Type B pancreatic cell (in vitro differentiated cells): Measurements from ENCODE around the gene ARHGEF1. TPM values are rescaled to one million over a fixed set of nuclear protein-coding genes. Genes with fewer than 3 reads are reported as not detected.

Experiments
- DNase-seq: peaks from one replicate; pipeline ENCODE4 v3.0.0; 2021; ENCODE audit warnings: mixed read lengths; ENCODE audit not compliant: unreplicated experiment; ENCODE audit errors: extremely low spot score
- H3K27ac Mint-ChIP-seq: 2 replicates; pipeline ENCODE4 v1.8.0; 2021; ENCODE audit warnings: mild to moderate bottlenecking, mixed read lengths
- H3K27me3 Mint-ChIP-seq: 2 replicates; pipeline ENCODE4 v1.8.0; 2021; ENCODE audit warnings: mixed read lengths
- H3K36me3 Mint-ChIP-seq: 2 replicates; pipeline ENCODE4 v1.8.0; 2021; ENCODE audit warnings: mixed read lengths
- H3K4me1 Mint-ChIP-seq: one replicate; pipeline ENCODE4 v1.8.0; 2021; ENCODE audit warnings: mixed read lengths; ENCODE audit not compliant: unreplicated experiment
- H3K4me3 Mint-ChIP-seq: 2 replicates; pipeline ENCODE4 v1.8.0; 2021; ENCODE audit warnings: mild to moderate bottlenecking, mixed read lengths
- H3K9me3 Mint-ChIP-seq: 2 replicates; pipeline ENCODE4 v1.8.0; 2021; ENCODE audit warnings: mixed read lengths
- total RNA-seq: library from RNA; stranded (reverse); gene quantifications from 2 replicates; pipeline ENCODE4 v1.2.1, GENCODE V29; 2021; ENCODE audit warnings: low replicate concordance
- TF ChIP-seq, protein P1 (sequence below): fragments of 200-600 bp; sonication (generic); conservative IDR thresholded peaks from 2 replicates; pipeline ENCODE4 v1.5.0; 2021; ENCODE audit warnings: antibody characterized with exemption, mild to moderate bottlenecking

Gene ARHGEF1
- total RNA-seq, 1 donor from 2014 or later, result 58.9 TPM

DNA sequence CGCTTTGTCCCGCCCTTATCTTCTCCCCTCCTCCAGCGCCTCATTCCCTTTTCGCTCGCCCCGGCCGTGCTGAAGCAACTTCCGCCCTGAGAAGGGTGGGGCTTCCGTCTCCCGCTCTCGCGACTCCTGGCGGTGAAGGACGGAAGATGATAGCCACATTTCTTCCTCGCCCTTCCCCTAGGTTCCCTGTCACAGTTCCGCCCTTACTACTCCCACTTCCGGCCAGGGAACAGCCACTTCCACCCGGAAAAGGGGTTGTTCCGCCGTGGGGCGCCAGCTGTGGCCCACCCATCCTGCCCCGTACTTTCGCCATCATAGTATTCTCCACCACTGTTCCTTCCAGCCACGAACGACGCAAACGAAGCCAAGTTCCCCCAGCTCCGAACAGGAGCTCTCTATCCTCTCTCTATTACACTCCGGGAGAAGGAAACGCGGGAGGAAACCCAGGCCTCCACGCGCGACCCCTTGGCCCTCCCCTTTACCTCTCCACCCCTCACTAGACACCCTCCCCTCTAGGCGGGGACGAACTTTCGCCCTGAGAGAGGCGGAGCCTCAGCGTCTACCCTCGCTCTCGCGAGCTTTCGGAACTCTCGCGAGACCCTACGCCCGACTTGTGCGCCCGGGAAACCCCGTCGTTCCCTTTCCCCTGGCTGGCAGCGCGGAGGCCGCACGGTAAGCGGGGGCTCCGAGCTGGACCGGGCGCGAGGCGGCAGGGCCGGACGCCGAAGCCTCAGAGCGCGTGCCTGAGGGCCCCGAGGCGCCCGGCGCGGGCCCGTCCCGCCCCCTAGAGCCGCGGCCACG lies 23.2 kb upstream of the ARHGEF1 start, which contains the start of gene RPS19:
TSS of gene RPS19 (plus strand) at position 638 of the 801 bp plus-strand sequence. CDS start 520 bp downstream, outside the sequence.
- Mint-ChIP-seq H3K4me1 (peaks cover 24% of the 10 kb centered on the region), H3K4me3 (peak within 1 kb of the TSS; percentile 95), H3K36me3 (peaks cover 36% of the 10 kb centered on the region), H3K9me3 (no peaks in the 10 kb centered on the region), H3K27me3 (peaks cover 20% of the 10 kb centered on the region), H3K27ac (peak within 1 kb of the TSS; percentile 99)
- DNase-seq, result peak; percentile 99
- TF ChIP-seq, protein P1, sequence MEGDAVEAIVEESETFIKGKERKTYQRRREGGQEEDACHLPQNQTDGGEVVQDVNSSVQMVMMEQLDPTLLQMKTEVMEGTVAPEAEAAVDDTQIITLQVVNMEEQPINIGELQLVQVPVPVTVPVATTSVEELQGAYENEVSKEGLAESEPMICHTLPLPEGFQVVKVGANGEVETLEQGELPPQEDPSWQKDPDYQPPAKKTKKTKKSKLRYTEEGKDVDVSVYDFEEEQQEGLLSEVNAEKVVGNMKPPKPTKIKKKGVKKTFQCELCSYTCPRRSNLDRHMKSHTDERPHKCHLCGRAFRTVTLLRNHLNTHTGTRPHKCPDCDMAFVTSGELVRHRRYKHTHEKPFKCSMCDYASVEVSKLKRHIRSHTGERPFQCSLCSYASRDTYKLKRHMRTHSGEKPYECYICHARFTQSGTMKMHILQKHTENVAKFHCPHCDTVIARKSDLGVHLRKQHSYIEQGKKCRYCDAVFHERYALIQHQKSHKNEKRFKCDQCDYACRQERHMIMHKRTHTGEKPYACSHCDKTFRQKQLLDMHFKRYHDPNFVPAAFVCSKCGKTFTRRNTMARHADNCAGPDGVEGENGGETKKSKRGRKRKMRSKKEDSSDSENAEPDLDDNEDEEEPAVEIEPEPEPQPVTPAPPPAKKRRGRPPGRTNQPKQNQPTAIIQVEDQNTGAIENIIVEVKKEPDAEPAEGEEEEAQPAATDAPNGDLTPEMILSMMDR, result peak; percentile 81

DNA sequence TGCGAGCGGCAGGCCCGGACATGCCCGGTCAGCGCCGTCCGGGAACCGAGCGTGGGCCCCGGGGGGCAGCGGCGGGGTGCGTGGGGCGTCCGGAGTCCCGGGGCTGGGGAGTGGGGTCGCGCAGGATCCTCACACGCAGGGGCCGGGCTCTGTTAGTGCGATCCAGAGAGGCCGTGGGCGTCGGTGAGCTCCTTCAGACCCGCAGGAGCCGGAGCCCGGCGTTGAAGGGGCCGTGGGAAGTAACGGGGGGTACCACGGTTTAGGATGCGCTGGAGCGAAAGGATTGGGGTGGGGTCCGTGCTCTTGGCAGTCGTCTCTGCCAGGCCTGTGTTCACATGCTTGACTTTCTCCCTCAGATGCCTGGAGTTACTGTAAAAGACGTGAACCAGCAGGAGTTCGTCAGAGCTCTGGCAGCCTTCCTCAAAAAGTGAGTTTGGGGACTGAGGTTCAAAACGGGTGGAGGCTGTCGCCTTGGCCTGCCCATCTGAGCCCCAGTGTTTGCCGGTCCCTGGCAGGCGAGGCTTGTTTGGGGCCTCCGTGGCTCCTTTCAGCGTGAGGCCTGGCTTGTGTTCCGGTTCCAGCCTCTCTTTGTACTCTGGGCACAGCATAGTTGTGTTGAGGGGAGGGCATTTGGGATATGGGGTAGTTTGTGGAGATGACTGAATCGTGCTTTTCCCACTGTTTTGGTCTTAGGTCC lies 22.4 kb upstream of the ARHGEF1 start:
- no peak for DNase-seq
- Mint-ChIP-seq H3K27ac (peak overlapping the region; percentile 91), H3K36me3 (peaks cover 36% of the 10 kb centered on the region), H3K4me1 (peaks cover 24% of the 10 kb centered on the region), H3K4me3 (peak overlapping the region; percentile 95), H3K9me3 (no peaks in the 10 kb centered on the region), H3K27me3 (peaks cover 13% of the 10 kb centered on the region)
- TF ChIP-seq, protein P1, result no peak

DNA sequence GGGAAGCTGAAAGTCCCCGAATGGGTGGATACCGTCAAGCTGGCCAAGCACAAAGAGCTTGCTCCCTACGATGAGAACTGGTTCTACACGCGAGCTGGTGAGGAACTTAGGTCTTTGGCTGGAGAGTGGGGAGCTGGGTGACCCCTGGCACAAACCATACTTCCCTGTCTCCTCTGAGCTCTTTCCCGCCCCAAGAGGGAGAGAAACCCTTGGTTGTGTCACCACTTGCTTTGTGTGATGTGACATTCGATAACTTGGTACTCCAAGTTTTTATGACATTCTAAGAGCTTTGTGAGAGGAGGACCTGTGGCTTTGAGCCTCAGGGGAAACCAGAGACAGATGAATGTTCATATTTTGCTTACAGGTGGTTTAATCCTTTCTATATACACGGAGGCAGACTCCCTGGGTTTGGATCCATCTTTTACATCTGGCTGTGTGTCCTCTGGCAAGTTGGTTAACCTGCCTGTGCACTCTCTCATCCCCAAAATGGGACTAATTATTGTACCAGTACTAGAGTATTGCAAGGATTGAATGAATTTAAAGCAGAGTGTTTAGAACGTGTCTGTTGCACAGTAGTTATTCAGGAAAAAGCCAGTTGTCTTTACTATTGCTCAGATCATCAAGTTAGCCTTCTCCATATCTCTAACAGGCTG lies 21.7 kb upstream of the ARHGEF1 start:
- Mint-ChIP-seq H3K27me3 (peaks cover 8% of the 10 kb centered on the region), H3K36me3 (peaks cover 36% of the 10 kb centered on the region), H3K4me1 (peaks cover 24% of the 10 kb centered on the region), H3K4me3 (peak overlapping the region; percentile 95), H3K27ac (peak overlapping the region; percentile 91), H3K9me3 (no peaks in the 10 kb centered on the region)
- no peak for DNase-seq
- TF ChIP-seq, protein P1, result no peak

DNA sequence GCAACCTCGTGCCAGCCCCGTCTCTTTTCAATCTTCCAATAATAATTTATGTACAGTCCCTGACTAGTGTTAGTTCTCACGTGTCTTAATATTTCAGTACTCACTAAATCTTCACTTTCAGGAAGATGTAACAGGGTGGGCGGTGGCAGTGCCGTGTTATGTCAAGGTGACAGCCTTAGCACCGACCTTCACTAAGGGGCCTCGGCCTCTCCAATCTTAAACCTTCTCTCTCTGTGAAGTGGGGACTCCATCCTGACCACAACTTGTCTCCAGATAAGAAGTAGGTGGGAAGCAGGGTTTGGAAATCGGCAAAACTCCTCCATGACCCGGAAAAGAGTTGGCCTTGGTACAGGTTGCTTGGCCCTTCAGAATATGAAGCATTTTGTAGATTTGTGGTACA lies 21.1 kb upstream of the ARHGEF1 start:
- DNase-seq, result no peak
- TF ChIP-seq, protein P1, result no peak
- peak overlapping the region; percentile 95 for H3K4me3 Mint-ChIP-seq
- H3K36me3 Mint-ChIP-seq, result peaks cover 36% of the 10 kb centered on the region
- H3K4me1 Mint-ChIP-seq, result peaks cover 24% of the 10 kb centered on the region
- no peaks in the 10 kb centered on the region for H3K9me3 Mint-ChIP-seq
- peak overlapping the region; percentile 91 for H3K27ac Mint-ChIP-seq
- H3K27me3 Mint-ChIP-seq, result peaks cover 6% of the 10 kb centered on the region

DNA sequence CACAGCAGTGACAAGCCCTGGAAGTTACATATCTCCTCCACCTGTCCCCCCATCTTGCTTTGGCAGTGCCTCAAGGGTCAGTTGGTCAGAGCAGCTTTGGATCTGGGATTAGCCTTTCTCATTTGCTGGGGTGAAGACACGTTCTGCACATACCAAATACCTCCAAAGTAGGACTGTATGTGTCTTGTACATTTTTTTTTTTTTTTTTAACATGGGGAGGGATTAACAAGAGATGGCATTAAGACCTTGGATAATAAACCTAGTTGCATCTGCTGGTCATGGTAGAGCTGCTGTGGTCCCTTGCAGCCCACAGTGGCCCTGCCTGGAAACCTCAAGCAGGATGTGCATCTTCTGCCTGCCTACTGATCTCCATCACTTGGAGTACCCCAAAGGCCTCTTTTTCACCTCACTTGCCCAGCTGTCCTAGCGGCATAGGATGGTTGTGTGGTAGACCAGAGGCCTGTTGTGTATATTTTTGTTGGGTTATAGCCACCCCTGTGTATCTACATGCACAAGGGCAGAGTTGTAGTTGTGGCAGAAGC lies 20.5 kb upstream of the ARHGEF1 start:
- peak overlapping the region; percentile 91 for H3K27ac Mint-ChIP-seq
- no peak for DNase-seq
- H3K4me1 Mint-ChIP-seq, result peaks cover 24% of the 10 kb centered on the region
- peaks cover 36% of the 10 kb centered on the region for H3K36me3 Mint-ChIP-seq
- TF ChIP-seq, protein P1, result no peak
- no peaks in the 10 kb centered on the region for H3K27me3 Mint-ChIP-seq
- H3K4me3 Mint-ChIP-seq, result peak overlapping the region; percentile 95
- H3K9me3 Mint-ChIP-seq, result no peaks in the 10 kb centered on the region
